H1 (cell line): Measurements from ENCODE around the gene CAPG.

Experiments
- CBX8 ChIP-seq: fragments of 300-800, 300-1000 bp; sonication (generic); IDR thresholded peaks from 2 replicates; pipeline ENCODE4 v1.7.1; 2016; ENCODE audit warnings: low read depth, low read length, borderline replicate concordance
- CHD2 ChIP-seq: IDR thresholded peaks from 2 replicates; pipeline ENCODE4 v1.6.1; 2012; ENCODE audit warnings: low read length, improper control_type of control experiment
- CTCF ChIP-seq, 3 experiments: IDR thresholded peaks; 1 replicate in 2 of 3; 2 replicates in 1 of 3; pipeline versions ENCODE4 v1.5.1 to v1.6.1; 2011; ENCODE audit warnings: low read length in 3 of 3, mild to moderate bottlenecking in 3 of 3, inconsistent platforms in 2 of 3, low read depth in 1 of 3, moderate library complexity in 1 of 3; ENCODE audit not compliant: insufficient read depth in 1 of 3; ENCODE audit errors: control extremely low read depth in 1 of 3
- E2F6 ChIP-seq: IDR thresholded peaks from 2 replicates; pipeline ENCODE4 v1.6.1; 2012; ENCODE audit warnings: inconsistent platforms
- EZH2 ChIP-seq: fragments of 200-600 bp; sonication (generic); IDR thresholded peaks from 2 replicates; pipeline ENCODE4 v1.7.1; 2012; ENCODE audit warnings: low read depth, mild to moderate bottlenecking, moderate library complexity, low read length, inconsistent platforms; ENCODE audit not compliant: severe bottlenecking
- FOSL1 ChIP-seq: IDR thresholded peaks from 2 replicates; pipeline ENCODE4 v1.6.1; 2011; ENCODE audit warnings: mild to moderate bottlenecking, low read depth, low read length, moderate library complexity; ENCODE audit not compliant: insufficient read depth
- HDAC6 ChIP-seq: IDR thresholded peaks from one replicate; pipeline ENCODE4 v1.7.1; 2012; ENCODE audit warnings: low read depth, mild to moderate bottlenecking, inconsistent platforms, low read length, moderate library complexity
- JUN ChIP-seq: IDR thresholded peaks from 2 replicates; pipeline ENCODE4 v1.6.1; 2011; ENCODE audit warnings: low read depth, mild to moderate bottlenecking, improper control_type of control experiment, low read length
- TAF1 ChIP-seq: IDR thresholded peaks from 2 replicates; pipeline ENCODE4 v1.6.1; 2011; ENCODE audit warnings: mild to moderate bottlenecking, low read depth, low read length
- TBP ChIP-seq: IDR thresholded peaks from 2 replicates; pipeline ENCODE4 v1.6.1; 2011; ENCODE audit warnings: low read depth, low read length, improper control_type of control experiment
- YY1 ChIP-seq: IDR thresholded peaks from 2 replicates; pipeline ENCODE4 v1.6.1; 2011; ENCODE audit warnings: low read depth, mild to moderate bottlenecking, low read length
- ZNF274 ChIP-seq: IDR thresholded peaks from 2 replicates; pipeline ENCODE4 v1.7.0; 2012; ENCODE audit warnings: low read length, borderline replicate concordance; ENCODE audit errors: extremely low read depth

GRCh38 chr2:85458601-85459563 is 48.7 kb upstream of the CAPG start:
- TF ChIP-seq CBX8, result no peak
- TF ChIP-seq TAF1, result no peak
- no peak for TF ChIP-seq CTCF (IDR thresholded peaks at IDR 0.05; ENCODE audit: control extremely low read depth in 1 of 3, insufficient read depth in 1 of 3, low read depth in 1 of 3, low read length in 3 of 3)
- no peak for TF ChIP-seq EZH2
- TF ChIP-seq YY1, result no peak
- no peak for TF ChIP-seq FOSL1
- TF ChIP-seq TBP, result no peak
- no peak for TF ChIP-seq ZNF274
- TF ChIP-seq HDAC6, result no peak
- TF ChIP-seq JUN, result no peak
- no peak for TF ChIP-seq E2F6
- TF ChIP-seq CHD2, result no peak
